HL-60 (cell line): ENCODE measurements around the gene CAPSL.

Experiments used
- DNase-seq, 2 experiments: peaks; one replicate each; pipeline ENCODE4 v3.0.0-alpha.2; 2010 to 2020; ENCODE audit warnings: low read depth in 1 of 2, low spot score in 1 of 2
- H3K27ac ChIP-seq: fragments of 250-450 bp; sonication (Bioruptor Pico); replicated peaks from 2 replicates; pipeline ENCODE4 v1.5.1; 2020; ENCODE audit warnings: mild to moderate bottlenecking, moderate library complexity
- H3K27me3 ChIP-seq: fragments of 250-450 bp; sonication (Bioruptor Pico); 2 replicates; pipeline ENCODE4 v1.5.1; 2021; ENCODE audit warnings: mild to moderate bottlenecking, moderate library complexity; ENCODE audit not compliant: insufficient read depth, poor library complexity, severe bottlenecking
- H3K4me3 ChIP-seq: replicated peaks from 2 replicates; pipeline ENCODE4 v1.5.1; 2011; ENCODE audit warnings: mild to moderate bottlenecking, control low read depth, low read length; ENCODE audit not compliant: insufficient read depth
- CTCF ChIP-seq: IDR thresholded peaks from one replicate; pipeline ENCODE4 v1.5.1; 2011; ENCODE audit warnings: low read length, control low read depth, inconsistent platforms; ENCODE audit not compliant: insufficient read depth
- GABPA ChIP-seq: IDR thresholded peaks from 2 replicates; pipeline ENCODE4 v1.6.1; 2012; ENCODE audit warnings: low read depth
- POLR2AphosphoS5 ChIP-seq: IDR thresholded peaks from 2 replicates; pipeline ENCODE4 v1.6.1; 2012; ENCODE audit warnings: low read depth
- REST ChIP-seq: IDR thresholded peaks from 2 replicates; pipeline ENCODE4 v1.6.1; 2012; ENCODE audit warnings: low read depth; ENCODE audit not compliant: insufficient replicate concordance
- SPI1 ChIP-seq: IDR thresholded peaks from 2 replicates; pipeline ENCODE4 v1.6.1; 2012; ENCODE audit warnings: low read depth, mild to moderate bottlenecking, borderline replicate concordance

CAPSL gene

GRCh38 chr5:35884191-35884769 lies 54.1 kb downstream of the CAPSL start:
- H3K27ac ChIP-seq, result peak overlapping the region; percentile 73
- H3K27me3 ChIP-seq, result no peaks in the 10 kb centered on the region
- TF ChIP-seq POLR2AphosphoS5 (peak; percentile 97), SPI1 (peak; percentile 20; the same call in 1 of the 2 replicates), GABPA (no peak), CTCF (no peak), REST (no peak)
- H3K4me3 ChIP-seq, result no peak overlapping the region
- DNase-seq, result peak; percentile 30 to 83

- TF ChIP-seq REST (no peak), SPI1 (no peak), CTCF (no peak), POLR2AphosphoS5 (no peak), GABPA (no peak)
- Histone ChIP-seq H3K27ac (no peak overlapping the region), H3K4me3 (no peak overlapping the region), H3K27me3 (no peaks in the 10 kb centered on the region)
- DNase-seq, result no peak
Measured at GRCh38 chr5:35881758-35882157, 56.7 kb downstream of the CAPSL start.

GRCh38 chr5:35880156-35880555 lies 58.3 kb downstream of the CAPSL start:
- H3K27ac ChIP-seq, result peak overlapping the region; percentile 65
- DNase-seq, result peak; percentile 49 to 62
- no peaks in the 10 kb centered on the region for H3K27me3 ChIP-seq
- no peak overlapping the region for H3K4me3 ChIP-seq
- TF ChIP-seq POLR2AphosphoS5 (no peak), CTCF (no peak), SPI1 (peak; percentile 34; the same call in 1 of the 2 replicates), REST (no peak)
